HG02759 (cell line): ENCODE results near the gene HPS4.

Experiments
- ATAC-seq: cut with Tn5 transposase; IDR thresholded peaks from one replicate; pipeline ENCODE4 v1.9.1; 2021; ENCODE audit warnings: mild to moderate bottlenecking, moderate library complexity; ENCODE audit not compliant: unreplicated experiment

The HPS4 gene

GRCh38 chr22:26470807-26471206 is 12.8 kb downstream of the HPS4 start:
- ATAC-seq: no peak

GRCh38 chr22:26466196-26466595 is 17.4 kb downstream of the HPS4 start:
- ATAC-seq: no peak

- no peak for ATAC-seq
Observed at GRCh38 chr22:26464312-26464711, 19.3 kb downstream of the HPS4 start.

DNA sequence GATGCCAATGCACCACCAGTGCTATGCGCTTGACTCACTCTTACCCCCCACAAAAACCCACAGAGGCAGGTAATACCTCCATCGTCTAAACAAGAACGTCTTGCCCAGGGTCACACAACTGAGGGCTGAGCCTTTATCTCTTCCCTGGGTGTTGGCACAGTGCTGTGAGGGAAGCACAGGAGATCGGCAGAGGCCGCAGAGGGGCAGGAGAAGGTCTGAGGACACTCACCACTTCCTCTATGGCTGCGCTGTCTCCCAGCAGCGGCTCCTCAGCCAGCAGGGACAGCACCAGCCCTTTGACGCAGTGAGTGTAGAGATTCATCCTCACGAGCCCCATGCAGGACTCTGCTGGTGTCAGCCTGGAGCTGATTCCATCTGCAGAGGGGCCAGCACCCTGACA is 19.9 kb downstream of the HPS4 start:
- no peak for ATAC-seq

DNA sequence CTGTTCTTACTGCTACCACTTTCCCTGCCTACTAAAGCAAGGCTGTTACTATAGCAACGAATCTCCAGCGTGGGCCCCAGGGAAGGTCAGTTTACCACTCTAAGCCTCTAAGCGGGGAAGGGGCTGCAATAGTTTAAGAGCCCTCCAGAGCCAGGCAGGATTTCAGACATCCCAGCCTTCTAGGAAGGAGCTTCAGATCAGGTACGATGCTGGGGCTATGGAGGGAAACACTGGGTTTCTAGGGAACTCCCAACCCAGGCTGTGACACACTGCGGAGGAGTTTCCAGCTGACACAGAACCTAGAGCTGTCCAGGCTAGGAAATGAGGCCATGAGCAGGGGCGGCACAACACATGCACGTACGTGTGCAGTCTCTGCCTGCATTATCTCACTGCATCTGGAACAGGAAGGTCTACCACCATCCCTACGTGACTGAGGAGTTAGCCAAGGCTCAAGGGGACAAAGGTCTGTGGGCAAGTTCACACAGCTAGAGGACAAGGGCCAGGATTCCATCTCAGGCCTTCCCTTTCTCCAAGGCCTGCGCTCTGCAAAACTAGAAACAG is 20.4 kb downstream of the HPS4 start:
- no peak for ATAC-seq

- no peak for ATAC-seq
Observed at GRCh38 chr22:26462641-26463040, 20.9 kb downstream of the HPS4 start.

GRCh38 chr22:26462051-26462450 is 21.5 kb downstream of the HPS4 start:
- no peak for ATAC-seq

DNA sequence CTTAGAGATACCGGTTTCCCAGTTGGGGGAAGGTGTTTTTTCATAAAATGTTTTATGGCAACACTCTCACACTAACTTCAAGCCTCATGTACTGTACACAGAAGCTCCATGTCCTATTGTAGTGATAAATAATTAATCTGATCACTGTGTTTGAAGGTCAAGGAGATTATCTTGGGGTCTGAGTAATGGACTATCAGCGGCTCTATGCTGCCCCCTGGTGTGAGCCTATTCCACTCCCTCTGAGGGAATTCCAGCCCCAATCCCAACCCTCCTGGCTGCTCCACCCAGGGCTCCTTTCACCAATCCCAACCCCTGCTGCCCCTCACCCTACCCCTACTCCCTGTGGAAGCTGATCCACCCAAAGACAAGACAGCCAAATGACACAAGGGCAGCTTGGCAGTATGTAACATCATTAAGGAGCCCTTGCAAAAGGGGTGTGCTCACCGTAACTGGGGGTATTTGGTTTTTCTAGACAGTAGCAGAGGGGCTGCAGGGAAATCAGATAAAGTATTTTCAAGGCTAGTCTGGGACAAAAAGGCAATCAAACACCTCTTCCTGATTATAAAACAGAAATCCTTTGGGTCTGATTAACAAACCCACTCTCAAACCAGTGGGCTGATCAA is 22.3 kb downstream of the HPS4 start:
- no peak for ATAC-seq

DNA sequence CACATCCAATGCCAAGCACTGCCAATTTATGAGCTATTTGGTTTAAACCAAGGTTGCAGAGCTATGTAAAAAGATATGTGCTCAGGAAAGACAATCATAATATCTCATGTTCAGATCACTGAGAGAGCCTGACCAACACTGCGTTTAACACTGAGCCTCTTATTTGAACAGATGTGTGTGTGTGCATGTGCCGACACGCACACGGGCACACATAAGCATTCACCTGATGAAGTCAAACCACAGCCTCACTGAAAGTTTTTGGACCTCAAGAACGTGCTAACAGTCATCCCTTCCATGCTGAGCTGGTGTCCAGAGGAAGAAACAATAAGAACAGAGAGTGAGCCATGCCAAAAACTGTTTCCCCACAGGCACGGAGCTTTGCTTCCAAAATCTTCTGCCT is 23.4 kb downstream of the HPS4 start:
- no peak for ATAC-seq

GRCh38 chr22:26457661-26458272 is 25.8 kb downstream of the HPS4 start:
- no peak for ATAC-seq

GRCh38 chr22:26453812-26454500 is 29.6 kb downstream of the HPS4 start:
- no peak for ATAC-seq

GRCh38 chr22:26453216-26453615 is 30.4 kb downstream of the HPS4 start:
- no peak for ATAC-seq

- ATAC-seq: no peak
Observed at GRCh38 chr22:26452236-26453016, 31.2 kb downstream of the HPS4 start.

- ATAC-seq: no peak
Observed at GRCh38 chr22:26450453-26451185, 33.0 kb downstream of the HPS4 start.

DNA sequence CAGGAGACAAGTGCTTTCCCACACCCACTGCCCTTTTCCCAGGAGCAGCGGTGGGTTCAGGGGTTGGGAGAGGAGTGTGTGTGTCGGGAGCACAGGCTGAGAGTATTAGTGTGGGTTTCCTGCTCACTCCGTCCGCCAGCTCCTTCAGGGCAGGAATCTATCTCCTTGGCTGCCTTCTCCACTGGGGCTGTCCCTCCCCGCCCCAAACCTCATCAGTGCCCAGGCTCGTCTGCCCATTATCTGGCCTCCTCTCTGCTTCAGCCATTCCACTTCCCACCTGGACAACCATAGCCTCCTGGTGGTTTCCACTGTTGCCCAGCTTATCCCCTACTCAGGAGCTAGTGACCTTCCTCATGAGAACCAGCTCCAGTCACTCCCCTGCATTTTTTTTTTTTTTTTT is 34.6 kb downstream of the HPS4 start:
- ATAC-seq: no peak

GRCh38 chr22:26448334-26448733 is 35.2 kb downstream of the HPS4 start:
- no peak for ATAC-seq

GRCh38 chr22:26447584-26448329 is 35.8 kb downstream of the HPS4 start:
- ATAC-seq: no peak

DNA sequence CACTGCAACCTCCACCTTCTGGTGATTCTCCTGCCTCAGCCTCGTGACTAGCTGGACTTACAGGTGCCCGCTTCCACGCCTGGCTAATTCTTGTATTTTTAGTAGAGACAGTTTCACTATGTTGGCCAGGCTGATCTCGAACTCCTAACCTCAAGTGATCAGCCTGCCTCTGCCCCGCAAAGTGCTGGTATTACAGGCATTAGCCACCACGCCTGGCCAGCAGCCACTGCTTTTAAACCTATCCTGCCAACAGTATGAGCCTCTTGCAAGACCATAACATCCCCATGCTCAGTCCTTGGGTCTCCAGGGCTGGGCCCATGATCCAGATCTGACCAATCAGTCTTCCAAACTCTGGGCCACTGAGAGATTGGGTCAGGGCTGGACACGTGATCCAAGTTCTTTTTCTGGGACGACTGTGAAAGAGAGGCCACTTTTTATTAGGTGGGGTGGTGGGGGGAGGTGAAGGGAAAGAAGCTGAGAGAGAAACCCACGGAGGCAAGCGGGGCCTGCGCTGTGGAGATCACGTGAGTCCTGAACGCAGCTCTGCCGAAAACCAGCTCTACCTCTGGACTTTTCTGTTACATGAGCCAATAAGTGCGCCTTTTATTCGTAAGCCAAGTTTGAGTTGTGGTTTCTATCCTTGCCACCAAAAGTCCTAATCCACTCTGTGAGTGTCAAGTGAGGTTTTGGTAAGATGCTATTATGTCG is 36.6 kb downstream of the HPS4 start:
- no peak for ATAC-seq

- ATAC-seq: no peak
Observed at GRCh38 chr22:26445577-26446275, 37.9 kb downstream of the HPS4 start.
